CD4-positive, alpha-beta T cell treated with Interleukin-15 for 1 hour (primary cell): Measurements from ENCODE around the gene EEF1AKMT3.
"Not testable (repeated sequence)": the region's sequence is repeated elsewhere in the genome, so short reads cannot be mapped to it uniquely, and the experiment has no call there.

Source experiments
- DNase-seq: peaks from one replicate; pipeline ENCODE4 v3.0.0-alpha.2; 2020

Gene EEF1AKMT3

GRCh38 chr12:57795354-57795753 lies 22.9 kb downstream of the EEF1AKMT3 start:
- no peak for DNase-seq

- DNase-seq: no peak
Observed at GRCh38 chr12:57796996-57797395, 24.6 kb downstream of the EEF1AKMT3 start.

- DNase-seq: no peak
Observed at GRCh38 chr12:57797933-57798332, 25.5 kb downstream of the EEF1AKMT3 start.

GRCh38 chr12:57800965-57801364 lies 28.6 kb downstream of the EEF1AKMT3 start:
- no peak for DNase-seq

GRCh38 chr12:57802607-57803006 lies 30.2 kb downstream of the EEF1AKMT3 start:
- no peak for DNase-seq

GRCh38 chr12:57803319-57803893 lies 31.0 kb downstream of the EEF1AKMT3 start:
- DNase-seq: no peak

GRCh38 chr12:57806677-57807076 lies 34.3 kb downstream of the EEF1AKMT3 start:
- no peak for DNase-seq

GRCh38 chr12:57807285-57807684 lies 34.9 kb downstream of the EEF1AKMT3 start:
- DNase-seq: no peak

- no peak for DNase-seq
Observed at GRCh38 chr12:57808351-57808750, 35.9 kb downstream of the EEF1AKMT3 start.

GRCh38 chr12:57809425-57809824 lies 37.0 kb downstream of the EEF1AKMT3 start:
- DNase-seq: no peak

- DNase-seq: no peak
Observed at GRCh38 chr12:57810450-57810849, 38.0 kb downstream of the EEF1AKMT3 start.

- DNase-seq: no peak
Observed at GRCh38 chr12:57811028-57811755, 38.8 kb downstream of the EEF1AKMT3 start.

- no peak for DNase-seq
Observed at GRCh38 chr12:57813111-57813970, 40.9 kb downstream of the EEF1AKMT3 start.

- no peak for DNase-seq
Observed at GRCh38 chr12:57813971-57814772, 41.8 kb downstream of the EEF1AKMT3 start.

- no peak for DNase-seq
Observed at GRCh38 chr12:57815177-57816000, 43.0 kb downstream of the EEF1AKMT3 start.

- no peak for DNase-seq
Observed at GRCh38 chr12:57816001-57816854, 43.8 kb downstream of the EEF1AKMT3 start.

- no peak for DNase-seq
Observed at GRCh38 chr12:57816855-57817151, 44.4 kb downstream of the EEF1AKMT3 start.

- no peak for DNase-seq
Observed at GRCh38 chr12:57817261-57817989, 45.0 kb downstream of the EEF1AKMT3 start.

- DNase-seq: not testable (repeated sequence)
Observed at GRCh38 chr12:57817990-57818331, 45.5 kb downstream of the EEF1AKMT3 start.

- DNase-seq: not testable (repeated sequence)
Observed at GRCh38 chr12:57820119-57820518, 47.7 kb downstream of the EEF1AKMT3 start.

GRCh38 chr12:57821015-57821414 lies 48.6 kb downstream of the EEF1AKMT3 start:
- not testable (repeated sequence) for DNase-seq
